HK-2 (cell line): ENCODE results near the gene CYBRD1.

Source experiments
- DNase-seq: peaks from one replicate; pipeline ENCODE4 v3.0.0-alpha.2; 2018; ENCODE audit not compliant: unreplicated experiment

Gene CYBRD1

DNA sequence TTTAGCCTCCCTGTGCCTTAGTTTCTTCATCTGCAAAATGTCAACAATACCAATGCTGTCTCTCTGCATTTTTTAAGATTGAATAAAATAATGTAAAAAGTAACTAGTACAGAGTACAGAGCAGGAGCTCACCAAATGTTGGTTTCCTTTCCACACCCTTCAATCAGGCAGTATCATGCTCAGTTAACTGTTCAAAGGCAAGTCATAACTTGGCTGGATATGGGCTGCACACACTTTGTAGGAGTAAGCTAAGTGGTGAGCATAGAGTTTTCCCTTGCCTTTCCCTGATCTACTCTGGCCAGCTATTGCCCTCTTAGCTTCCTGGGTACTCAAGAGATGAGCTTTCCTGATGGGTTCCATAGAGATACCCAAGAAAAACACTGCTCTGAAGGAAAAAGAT lies 77.9 kb downstream of the CYBRD1 start:
- DNase-seq = no peak

DNA sequence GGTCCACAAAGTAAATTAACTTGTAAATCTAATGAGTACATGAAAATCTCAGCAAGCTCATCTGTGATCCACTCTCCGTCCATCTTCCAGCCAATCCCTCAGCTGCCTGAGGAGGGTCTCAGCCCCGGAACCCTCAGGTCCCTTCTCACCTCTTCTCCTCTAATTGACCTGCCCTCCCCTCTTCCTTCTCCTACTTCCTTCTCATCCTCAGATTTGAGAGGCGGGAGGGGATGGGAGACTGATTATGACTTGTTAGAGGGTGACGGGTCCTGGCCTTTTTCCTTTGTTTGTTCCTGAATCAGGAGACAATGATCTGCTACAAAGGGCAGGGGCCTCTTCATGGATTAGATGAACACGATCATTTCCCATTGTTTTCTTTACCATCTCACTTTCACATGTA lies 80.1 kb downstream of the CYBRD1 start:
- DNase-seq = no peak
